Measurements from ENCODE around the gene SHFL. TPM values are rescaled to one million over a fixed set of nuclear protein-coding genes. Genes with fewer than 3 reads are reported as not detected.

SHFL gene
- total RNA-seq, 1 donor from 2014 or later = 98.0 TPM

DNA sequence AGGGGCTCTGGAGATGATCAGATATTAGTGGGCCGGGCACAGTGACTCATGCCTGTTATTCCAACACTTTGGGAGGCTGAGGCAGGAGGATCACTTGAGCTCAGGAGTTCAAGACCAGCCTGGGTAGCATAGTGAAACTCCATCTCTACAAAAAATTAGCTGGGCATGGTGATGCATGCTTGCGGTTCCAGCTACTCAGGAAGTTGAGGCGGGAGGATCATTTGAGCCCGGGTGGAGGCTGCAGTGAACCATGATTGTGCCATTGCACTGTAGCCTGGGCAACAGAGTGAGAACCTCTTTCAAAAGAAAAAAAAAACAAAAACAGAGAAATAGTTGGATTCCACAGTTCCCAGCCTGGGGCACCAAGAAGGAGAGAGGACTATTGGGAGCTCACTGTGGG lies 17.9 kb upstream of the SHFL start:
- intact Hi-C loops (cut with DNase I) = no loop called here
- TF ChIP-seq, protein P1, sequence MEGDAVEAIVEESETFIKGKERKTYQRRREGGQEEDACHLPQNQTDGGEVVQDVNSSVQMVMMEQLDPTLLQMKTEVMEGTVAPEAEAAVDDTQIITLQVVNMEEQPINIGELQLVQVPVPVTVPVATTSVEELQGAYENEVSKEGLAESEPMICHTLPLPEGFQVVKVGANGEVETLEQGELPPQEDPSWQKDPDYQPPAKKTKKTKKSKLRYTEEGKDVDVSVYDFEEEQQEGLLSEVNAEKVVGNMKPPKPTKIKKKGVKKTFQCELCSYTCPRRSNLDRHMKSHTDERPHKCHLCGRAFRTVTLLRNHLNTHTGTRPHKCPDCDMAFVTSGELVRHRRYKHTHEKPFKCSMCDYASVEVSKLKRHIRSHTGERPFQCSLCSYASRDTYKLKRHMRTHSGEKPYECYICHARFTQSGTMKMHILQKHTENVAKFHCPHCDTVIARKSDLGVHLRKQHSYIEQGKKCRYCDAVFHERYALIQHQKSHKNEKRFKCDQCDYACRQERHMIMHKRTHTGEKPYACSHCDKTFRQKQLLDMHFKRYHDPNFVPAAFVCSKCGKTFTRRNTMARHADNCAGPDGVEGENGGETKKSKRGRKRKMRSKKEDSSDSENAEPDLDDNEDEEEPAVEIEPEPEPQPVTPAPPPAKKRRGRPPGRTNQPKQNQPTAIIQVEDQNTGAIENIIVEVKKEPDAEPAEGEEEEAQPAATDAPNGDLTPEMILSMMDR (IDR thresholded peaks at IDR 0.05) = no peak
- no peak for DNase-seq (ENCODE audit: low spot score in 2 of 2)
- no peak overlapping the region for H3K4me3 ChIP-seq
- H3K27me3 ChIP-seq = no peaks in the 10 kb centered on the region
- H3K9me3 ChIP-seq = no peaks in the 10 kb centered on the region
- no peak overlapping the region for H3K27ac ChIP-seq
- H3K36me3 ChIP-seq = no peaks in the 10 kb centered on the region
- no peaks in the 10 kb centered on the region for H3K4me1 ChIP-seq

- Histone ChIP-seq H3K27me3 (no peaks in the 10 kb centered on the region), H3K9me3 (no peaks in the 10 kb centered on the region), H3K4me1 (no peaks in the 10 kb centered on the region), H3K36me3 (no peaks in the 10 kb centered on the region), H3K4me3 (no peak overlapping the region), H3K27ac (no peak overlapping the region)
- no peak for DNase-seq (ENCODE audit: low spot score in 2 of 2)
- TF ChIP-seq, protein P1 (IDR thresholded peaks at IDR 0.05) = no peak
- intact Hi-C loops (cut with DNase I) = no loop called here
Observed at GRCh38 chr19:10069046-10069445, 17.1 kb upstream of the SHFL start.

- Histone ChIP-seq H3K4me3 (no peak overlapping the region), H3K9me3 (peaks cover 0 to 4% of the 10 kb centered on the region in 2 donors), H3K27ac (no peak overlapping the region), H3K36me3 (no peaks in the 10 kb centered on the region), H3K27me3 (no peaks in the 10 kb centered on the region), H3K4me1 (no peaks in the 10 kb centered on the region)
- TF ChIP-seq, protein P1 (IDR thresholded peaks at IDR 0.05) = no peak
- no peak for DNase-seq (ENCODE audit: low spot score in 2 of 2)
- intact Hi-C loops (cut with DNase I) = no loop called here
Observed at GRCh38 chr19:10070730-10071446, 15.2 kb upstream of the SHFL start.

- H3K36me3 ChIP-seq = no peaks in the 10 kb centered on the region
- no peaks in the 10 kb centered on the region for H3K27me3 ChIP-seq
- H3K4me1 ChIP-seq = no peaks in the 10 kb centered on the region
- H3K9me3 ChIP-seq = peaks cover 0 to 4% of the 10 kb centered on the region in 2 donors
- H3K27ac ChIP-seq = no peak overlapping the region
- intact Hi-C loops (cut with DNase I) = no loop called here
- H3K4me3 ChIP-seq = no peak overlapping the region
- TF ChIP-seq, protein P1 (IDR thresholded peaks at IDR 0.05) = no peak
- DNase-seq (ENCODE audit: low spot score in 2 of 2) = no peak
Observed at GRCh38 chr19:10074153-10074552, 12.0 kb upstream of the SHFL start.

DNA sequence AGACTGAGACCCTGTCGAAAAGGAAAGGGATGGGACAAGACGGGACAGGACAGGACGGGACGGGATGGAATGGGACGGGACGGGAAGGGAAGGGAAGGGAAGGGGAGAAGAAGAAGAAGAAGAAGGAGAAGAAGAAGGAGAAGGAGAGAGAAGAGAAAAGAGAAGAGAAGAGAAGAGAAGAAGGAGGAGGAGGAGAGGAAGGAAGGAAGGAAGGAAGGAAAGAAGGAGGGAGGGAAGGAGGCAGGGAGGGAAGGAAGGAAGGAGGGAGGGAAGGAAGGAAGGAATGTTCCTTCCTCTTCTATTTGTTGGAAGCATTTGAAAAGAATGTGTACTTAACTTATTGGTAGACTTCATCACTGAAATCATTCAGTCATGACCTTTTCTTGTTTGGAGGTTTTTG lies 9.6 kb upstream of the SHFL start:
- TF ChIP-seq, protein P1 (IDR thresholded peaks at IDR 0.05) = no peak
- DNase-seq (ENCODE audit: low spot score in 2 of 2) = no peak
- intact Hi-C loops (cut with DNase I) = no loop called here
- no peaks in the 10 kb centered on the region for H3K36me3 ChIP-seq
- no peak overlapping the region for H3K27ac ChIP-seq
- H3K27me3 ChIP-seq = no peaks in the 10 kb centered on the region
- H3K4me3 ChIP-seq = no peak overlapping the region
- H3K9me3 ChIP-seq = peaks cover 0 to 4% of the 10 kb centered on the region in 2 donors
- no peaks in the 10 kb centered on the region for H3K4me1 ChIP-seq

All from ascending aorta (tissue), 2 donors.